ENCODE results near the gene CHST9. TPM values are rescaled to one million over a fixed set of nuclear protein-coding genes. Genes with fewer than 3 reads are reported as not detected.

The CHST9 gene
- total and polyA plus RNA-seq, 2 experiments from 2014 or later: 15.5 to 16.8 TPM

DNA sequence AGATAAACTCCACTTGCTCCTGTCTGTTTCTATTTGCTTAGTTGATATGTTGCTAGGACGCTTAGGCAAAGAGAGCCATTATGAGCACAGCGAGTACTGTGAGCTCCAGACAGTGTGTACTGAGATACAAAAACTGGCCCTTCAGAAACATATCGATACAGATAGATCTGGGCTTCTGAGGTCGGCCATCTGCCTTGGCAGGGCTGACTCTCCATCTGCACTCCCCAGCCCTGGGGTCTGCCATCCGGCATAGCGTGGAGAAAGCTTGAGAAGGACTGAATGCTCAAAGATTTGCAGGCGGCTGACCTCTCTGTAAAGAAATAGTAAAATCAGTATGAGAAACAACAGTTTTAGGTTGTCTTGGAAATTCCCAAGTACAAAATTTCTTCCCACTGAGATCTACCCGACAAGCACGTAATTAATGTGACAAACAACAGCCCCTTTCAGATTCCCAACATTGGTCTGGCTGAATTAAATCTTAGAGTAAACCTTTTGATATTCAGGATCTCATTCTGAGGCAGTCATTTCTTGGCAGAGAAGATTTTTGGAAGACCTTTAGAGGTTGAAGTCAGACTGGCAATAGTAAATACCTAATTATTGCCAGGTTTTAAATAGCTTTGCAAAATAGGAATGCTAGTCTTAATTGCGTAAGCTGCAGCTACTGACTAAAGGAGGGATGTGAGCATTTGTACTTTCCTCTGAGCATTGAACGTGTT is 127.4 kb downstream of the CHST9 start (continued):
- TF ChIP-seq, protein P1, sequence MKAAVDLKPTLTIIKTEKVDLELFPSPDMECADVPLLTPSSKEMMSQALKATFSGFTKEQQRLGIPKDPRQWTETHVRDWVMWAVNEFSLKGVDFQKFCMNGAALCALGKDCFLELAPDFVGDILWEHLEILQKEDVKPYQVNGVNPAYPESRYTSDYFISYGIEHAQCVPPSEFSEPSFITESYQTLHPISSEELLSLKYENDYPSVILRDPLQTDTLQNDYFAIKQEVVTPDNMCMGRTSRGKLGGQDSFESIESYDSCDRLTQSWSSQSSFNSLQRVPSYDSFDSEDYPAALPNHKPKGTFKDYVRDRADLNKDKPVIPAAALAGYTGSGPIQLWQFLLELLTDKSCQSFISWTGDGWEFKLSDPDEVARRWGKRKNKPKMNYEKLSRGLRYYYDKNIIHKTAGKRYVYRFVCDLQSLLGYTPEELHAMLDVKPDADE (IDR thresholded peaks at IDR 0.05): no peak
- TF ChIP-seq ZNF331 (CRISPR knock-in tag; IDR thresholded peaks at IDR 0.05; ENCODE audit: low read depth) (no peak), EZH2phosphoT487 (IDR thresholded peaks at IDR 0.05; ENCODE audit: unreplicated experiment) (no peak), CREB1 (CRISPR knock-in tag; IDR thresholded peaks at IDR 0.05; ENCODE audit: low read depth) (no peak), POLR2AphosphoS5 (IDR thresholded peaks at IDR 0.05; ENCODE audit: low read depth) (no peak)
- TF ChIP-seq, protein P2, sequence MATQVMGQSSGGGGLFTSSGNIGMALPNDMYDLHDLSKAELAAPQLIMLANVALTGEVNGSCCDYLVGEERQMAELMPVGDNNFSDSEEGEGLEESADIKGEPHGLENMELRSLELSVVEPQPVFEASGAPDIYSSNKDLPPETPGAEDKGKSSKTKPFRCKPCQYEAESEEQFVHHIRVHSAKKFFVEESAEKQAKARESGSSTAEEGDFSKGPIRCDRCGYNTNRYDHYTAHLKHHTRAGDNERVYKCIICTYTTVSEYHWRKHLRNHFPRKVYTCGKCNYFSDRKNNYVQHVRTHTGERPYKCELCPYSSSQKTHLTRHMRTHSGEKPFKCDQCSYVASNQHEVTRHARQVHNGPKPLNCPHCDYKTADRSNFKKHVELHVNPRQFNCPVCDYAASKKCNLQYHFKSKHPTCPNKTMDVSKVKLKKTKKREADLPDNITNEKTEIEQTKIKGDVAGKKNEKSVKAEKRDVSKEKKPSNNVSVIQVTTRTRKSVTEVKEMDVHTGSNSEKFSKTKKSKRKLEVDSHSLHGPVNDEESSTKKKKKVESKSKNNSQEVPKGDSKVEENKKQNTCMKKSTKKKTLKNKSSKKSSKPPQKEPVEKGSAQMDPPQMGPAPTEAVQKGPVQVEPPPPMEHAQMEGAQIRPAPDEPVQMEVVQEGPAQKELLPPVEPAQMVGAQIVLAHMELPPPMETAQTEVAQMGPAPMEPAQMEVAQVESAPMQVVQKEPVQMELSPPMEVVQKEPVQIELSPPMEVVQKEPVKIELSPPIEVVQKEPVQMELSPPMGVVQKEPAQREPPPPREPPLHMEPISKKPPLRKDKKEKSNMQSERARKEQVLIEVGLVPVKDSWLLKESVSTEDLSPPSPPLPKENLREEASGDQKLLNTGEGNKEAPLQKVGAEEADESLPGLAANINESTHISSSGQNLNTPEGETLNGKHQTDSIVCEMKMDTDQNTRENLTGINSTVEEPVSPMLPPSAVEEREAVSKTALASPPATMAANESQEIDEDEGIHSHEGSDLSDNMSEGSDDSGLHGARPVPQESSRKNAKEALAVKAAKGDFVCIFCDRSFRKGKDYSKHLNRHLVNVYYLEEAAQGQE (IDR thresholded peaks at IDR 0.05; ENCODE audit: unreplicated experiment): no peak

DNA sequence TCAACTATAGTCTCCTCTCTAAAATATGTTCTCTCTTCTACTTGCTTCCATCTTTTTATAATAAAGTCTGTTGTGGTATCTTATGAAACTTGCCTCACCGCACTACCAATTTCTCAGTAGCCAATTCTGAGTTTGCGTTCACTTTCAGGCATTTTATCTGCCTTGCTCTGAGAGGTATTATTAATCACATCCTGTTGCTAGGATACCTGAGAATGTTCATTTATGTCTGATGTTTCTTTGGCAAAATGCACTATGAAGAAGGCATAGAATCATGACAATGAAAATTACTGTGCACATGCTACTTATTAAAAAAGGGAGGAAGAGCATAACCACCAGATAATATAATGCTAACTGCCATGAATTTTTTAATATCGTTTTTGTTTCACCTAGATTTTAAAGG is 130.2 kb downstream of the CHST9 start:
- H3K9me3 Mint-ChIP-seq: no peaks in the 10 kb centered on the region
- Histone ChIP-seq H3K9me2 (ENCODE audit: insufficient read depth) (no peaks in the 10 kb centered on the region), H3K27ac (ENCODE audit: low read depth) (no peak overlapping the region), H4K20me1 (replicated peaks; ENCODE audit: insufficient read depth) (no peaks in the 10 kb centered on the region), H3K4me1 (ENCODE audit: insufficient read depth) (peaks cover 10% of the 10 kb centered on the region), H3K4me2 (no peak overlapping the region), H3K36me3 (ENCODE audit: insufficient read depth) (no peaks in the 10 kb centered on the region), H3K4me3 (no peak overlapping the region), H3K27me3 (ENCODE audit: insufficient read depth) (no peaks in the 10 kb centered on the region), H3F3A (replicated peaks; ENCODE audit: low read depth) (no peaks in the 10 kb centered on the region), H3K79me2 (replicated peaks; ENCODE audit: insufficient read depth) (no peaks in the 10 kb centered on the region), H2AFZ (no peak overlapping the region)
- no peak for DNase-seq (ENCODE audit: low spot score)
- peaks cover 16% of the 10 kb centered on the region; the same call in 2 of the 3 replicates for H3K4me1 Mint-ChIP-seq
- no peak overlapping the region for H3K27ac Mint-ChIP-seq
- TF ChIP-seq STAT1 (IDR thresholded peaks at IDR 0.05; ENCODE audit: unreplicated experiment) (no peak), ZNF331 (CRISPR knock-in tag; IDR thresholded peaks at IDR 0.05; ENCODE audit: low read depth) (no peak), EZH2 (IDR thresholded peaks at IDR 0.05; ENCODE audit: low read depth, unreplicated experiment) (no peak)
- TF ChIP-seq, protein P1 (IDR thresholded peaks at IDR 0.05): no peak
- no peak overlapping the region for H3K4me3 Mint-ChIP-seq
- ATAC-seq: no peak
- no peaks in the 10 kb centered on the region for H3K27me3 Mint-ChIP-seq (ENCODE audit: insufficient read depth, low read depth, poor library complexity)
- H3K36me3 Mint-ChIP-seq (ENCODE audit: low read depth): peaks cover 5% of the 10 kb centered on the region; the same call in 1 of the 3 replicates
